ENCODE data around the gene GPT2. TPM values are rescaled to one million over a fixed set of nuclear protein-coding genes. Genes with fewer than 3 reads are reported as not detected.

The GPT2 gene
- total and polyA plus RNA-seq, 2 donors (not counting 3 experiments of a cell fraction or from before 2014, with no cell fraction given): 10.8 to 17.9 TPM

- Histone ChIP-seq H3K27me3 (ENCODE audit: control insufficient read depth in 2 of 2, insufficient read depth in 2 of 2, low read length in 2 of 2) (peaks cover 5 to 8% of the 10 kb centered on the region in 2 experiments), H3K79me2 (ENCODE audit: control insufficient read depth, insufficient read depth, low read length) (no peaks in the 10 kb centered on the region), H4K20me1 (replicated peaks; ENCODE audit: control insufficient read depth, extremely low read depth, insufficient read depth, low read length) (no peaks in the 10 kb centered on the region), H2AFZ (ENCODE audit: low read depth, low read length) (peak overlapping the region; percentile 39), H3K4me2 (ENCODE audit: insufficient read depth, low read length) (peak overlapping the region; percentile 9), H3K36me3 (ENCODE audit: control insufficient read depth in 2 of 2, extremely low read depth in 1 of 2, insufficient read depth in 2 of 2, low read length in 2 of 2) (no peaks in the 10 kb centered on the region), H3K9me1 (replicated peaks; ENCODE audit: control insufficient read depth, extremely low read depth, insufficient read depth, low read length) (no peaks in the 10 kb centered on the region), H3K4me3 (replicated peaks in 1 of 3; ENCODE audit: insufficient read depth in 1 of 3, low read depth in 1 of 3, low read length in 3 of 3) (no peak overlapping the region), H3K4me1 (ENCODE audit: control insufficient read depth, extremely low read depth, insufficient read depth, low read length) (no peaks in the 10 kb centered on the region), H3K9me3 (replicated peaks; ENCODE audit: control insufficient read depth, insufficient read depth, low read length) (no peaks in the 10 kb centered on the region), H3K9ac (replicated peaks; ENCODE audit: extremely low read depth, insufficient read depth, low read length) (no peak overlapping the region), H3K27ac (ENCODE audit: insufficient read depth, low read depth, low read length) (no peak overlapping the region)
- CTCF ChIA-PET: interaction anchor here (0.7 to 1.8 kb wide), 4 partner anchors 10 to 43 kb away, joined by 3 to 6 read pairs (median 4); no protein-coding TSS in a partner anchor
- no peak for DNase-seq (ENCODE audit: low read depth, low spot score)
- intact Hi-C loops (cut with micrococcal nuclease): no loop called here
- BruUV-seq (replicated peaks): no TSS peak
- dilution Hi-C loops (cut with MboI; ENCODE audit: extremely low pct_ligation_motif_present, low sequenced_read_pairs): no loop called here
- POLR2A ChIA-PET: no interaction called here
- FAIRE-seq: no peak
- TF ChIP-seq, protein P1, sequence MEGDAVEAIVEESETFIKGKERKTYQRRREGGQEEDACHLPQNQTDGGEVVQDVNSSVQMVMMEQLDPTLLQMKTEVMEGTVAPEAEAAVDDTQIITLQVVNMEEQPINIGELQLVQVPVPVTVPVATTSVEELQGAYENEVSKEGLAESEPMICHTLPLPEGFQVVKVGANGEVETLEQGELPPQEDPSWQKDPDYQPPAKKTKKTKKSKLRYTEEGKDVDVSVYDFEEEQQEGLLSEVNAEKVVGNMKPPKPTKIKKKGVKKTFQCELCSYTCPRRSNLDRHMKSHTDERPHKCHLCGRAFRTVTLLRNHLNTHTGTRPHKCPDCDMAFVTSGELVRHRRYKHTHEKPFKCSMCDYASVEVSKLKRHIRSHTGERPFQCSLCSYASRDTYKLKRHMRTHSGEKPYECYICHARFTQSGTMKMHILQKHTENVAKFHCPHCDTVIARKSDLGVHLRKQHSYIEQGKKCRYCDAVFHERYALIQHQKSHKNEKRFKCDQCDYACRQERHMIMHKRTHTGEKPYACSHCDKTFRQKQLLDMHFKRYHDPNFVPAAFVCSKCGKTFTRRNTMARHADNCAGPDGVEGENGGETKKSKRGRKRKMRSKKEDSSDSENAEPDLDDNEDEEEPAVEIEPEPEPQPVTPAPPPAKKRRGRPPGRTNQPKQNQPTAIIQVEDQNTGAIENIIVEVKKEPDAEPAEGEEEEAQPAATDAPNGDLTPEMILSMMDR (IDR thresholded peaks at IDR 0.05; ENCODE audit: extremely low read depth in 1 of 2, insufficient read depth in 1 of 2, low read depth in 1 of 2, low read length in 2 of 2): no peak
- TF ChIP-seq JUN (IDR thresholded peaks at IDR 0.05; ENCODE audit: borderline replicate concordance, insufficient read depth, insufficient read length, low read depth) (no peak), EZH2 (IDR thresholded peaks at IDR 0.05; ENCODE audit: borderline replicate concordance, low read depth, low read length, severe bottlenecking) (peak; percentile 43)
- TF ChIP-seq, protein P2, sequence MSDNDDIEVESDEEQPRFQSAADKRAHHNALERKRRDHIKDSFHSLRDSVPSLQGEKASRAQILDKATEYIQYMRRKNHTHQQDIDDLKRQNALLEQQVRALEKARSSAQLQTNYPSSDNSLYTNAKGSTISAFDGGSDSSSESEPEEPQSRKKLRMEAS (IDR thresholded peaks at IDR 0.05; ENCODE audit: insufficient read depth, insufficient read length): no peak
These were observed 40.1 kb upstream of the GPT2 start for GRCh38 chr16:46843898-46844642.

Measured in endothelial cell of umbilical vein (primary cell).